ENCODE results near the gene RHBDF1.

DNA sequence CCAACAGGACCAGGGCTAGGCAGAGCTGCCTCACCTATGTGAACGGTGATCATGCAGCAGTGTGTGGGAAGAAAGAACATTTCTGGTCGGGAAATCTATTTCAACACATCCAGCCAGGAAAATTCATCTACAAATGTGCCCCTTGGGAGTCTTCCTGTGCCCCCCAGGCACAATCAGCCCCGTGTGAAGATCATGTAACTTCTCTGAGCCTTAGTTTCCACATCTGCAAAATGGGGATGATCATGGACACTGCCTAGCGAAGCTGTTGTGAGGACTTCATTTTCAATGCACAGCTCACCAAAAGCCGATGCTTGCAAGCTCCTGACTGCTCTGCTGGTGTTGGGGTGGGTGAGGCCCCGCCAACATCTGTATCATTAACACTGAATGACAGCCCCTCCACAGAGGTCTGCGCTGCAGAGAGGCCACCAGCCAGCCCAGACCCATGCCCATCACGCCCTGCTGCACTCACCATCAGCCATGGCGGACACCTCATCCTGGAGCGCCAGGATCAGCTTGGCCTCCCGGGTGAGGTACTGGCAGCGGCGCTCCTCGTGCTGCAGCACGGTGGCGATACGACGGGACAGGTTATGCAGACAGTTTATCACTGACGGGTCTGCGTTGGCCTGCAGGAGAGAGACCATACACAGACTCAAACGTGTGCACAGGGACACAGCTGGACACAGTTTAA, 39.9 kb upstream of the RHBDF1 start:
- TF ChIP-seq, protein P1, sequence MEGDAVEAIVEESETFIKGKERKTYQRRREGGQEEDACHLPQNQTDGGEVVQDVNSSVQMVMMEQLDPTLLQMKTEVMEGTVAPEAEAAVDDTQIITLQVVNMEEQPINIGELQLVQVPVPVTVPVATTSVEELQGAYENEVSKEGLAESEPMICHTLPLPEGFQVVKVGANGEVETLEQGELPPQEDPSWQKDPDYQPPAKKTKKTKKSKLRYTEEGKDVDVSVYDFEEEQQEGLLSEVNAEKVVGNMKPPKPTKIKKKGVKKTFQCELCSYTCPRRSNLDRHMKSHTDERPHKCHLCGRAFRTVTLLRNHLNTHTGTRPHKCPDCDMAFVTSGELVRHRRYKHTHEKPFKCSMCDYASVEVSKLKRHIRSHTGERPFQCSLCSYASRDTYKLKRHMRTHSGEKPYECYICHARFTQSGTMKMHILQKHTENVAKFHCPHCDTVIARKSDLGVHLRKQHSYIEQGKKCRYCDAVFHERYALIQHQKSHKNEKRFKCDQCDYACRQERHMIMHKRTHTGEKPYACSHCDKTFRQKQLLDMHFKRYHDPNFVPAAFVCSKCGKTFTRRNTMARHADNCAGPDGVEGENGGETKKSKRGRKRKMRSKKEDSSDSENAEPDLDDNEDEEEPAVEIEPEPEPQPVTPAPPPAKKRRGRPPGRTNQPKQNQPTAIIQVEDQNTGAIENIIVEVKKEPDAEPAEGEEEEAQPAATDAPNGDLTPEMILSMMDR (IDR thresholded peaks at IDR 0.05) = no peak
- TF ChIP-seq POLR2AphosphoS5 (IDR thresholded peaks at IDR 0.05) = no peak

Data from prostate gland (tissue), 2 donors.